ENCODE data around the gene DMRTB1. TPM values are rescaled to one million over a fixed set of nuclear protein-coding genes. Genes with fewer than 3 reads are reported as not detected.

DMRTB1 gene
- total and polyA plus RNA-seq, 2 of the 8 experiments (the other 6 are each of a cell fraction or from before 2014, with no cell fraction given) = 0.06 to 0.35 TPM

DNA sequence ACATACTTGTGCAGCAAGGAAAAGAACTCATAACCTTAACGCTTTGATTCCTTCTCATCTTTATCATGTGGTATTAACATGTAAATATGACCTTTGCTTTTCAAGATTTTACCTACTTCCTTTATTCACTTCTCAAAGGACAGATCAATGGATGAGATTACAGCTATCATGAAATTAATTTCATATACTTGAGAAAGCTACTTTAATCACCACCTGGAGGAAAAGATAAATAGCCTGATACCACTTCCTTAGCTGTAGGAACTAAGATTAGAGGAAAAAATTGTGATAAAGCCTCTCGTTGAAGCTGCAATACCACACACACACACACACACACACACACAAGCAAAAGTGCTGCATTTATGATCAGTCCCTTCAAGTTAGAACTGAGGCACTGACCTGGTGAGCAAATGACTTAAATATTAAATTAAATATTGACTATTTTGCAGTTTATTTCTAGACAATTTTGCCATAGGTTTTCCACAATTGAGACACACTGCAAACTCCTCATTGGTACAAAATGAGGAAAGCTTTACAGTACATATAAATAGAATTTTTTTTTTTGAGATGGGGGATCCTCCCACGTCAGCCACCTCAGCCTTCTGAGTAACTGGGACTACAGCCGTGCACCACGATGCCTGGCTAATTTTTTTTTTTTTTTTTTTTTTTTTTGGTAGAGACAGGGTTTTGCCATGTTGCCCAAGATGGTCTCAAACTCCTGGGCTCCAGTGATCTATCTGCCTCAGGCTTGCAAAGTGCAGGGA lies 27.2 kb upstream of the DMRTB1 start (continued):
- TF ChIP-seq RFX5 (IDR thresholded peaks at IDR 0.05; ENCODE audit: borderline replicate concordance, low read depth, low read length) (no peak), RXRA (IDR thresholded peaks at IDR 0.05; ENCODE audit: insufficient read depth, low read depth, low read length) (no peak), KDM5A (IDR thresholded peaks at IDR 0.05; ENCODE audit: low read length) (no peak), SP1 (IDR thresholded peaks at IDR 0.05; ENCODE audit: low read depth, low read length) (no peak), POU5F1 (IDR thresholded peaks at IDR 0.05; ENCODE audit: low read depth, low read length) (no peak), PHF8 (conservative IDR thresholded peaks at IDR 0.05; ENCODE audit: low read depth, low read length) (no peak), E2F6 (IDR thresholded peaks at IDR 0.05) (no peak)
